ENCODE results near the gene IFNA16. TPM values are rescaled to one million over a fixed set of nuclear protein-coding genes. Genes with fewer than 3 reads are reported as not detected.

IFNA16 gene
- total RNA-seq: not detected

GRCh38 chr9:21217211-21217610 is at the start of gene IFNA16:
Gene IFNA16, minus strand, starts transcription at chr9:21217311. Its CDS starts 6 bp downstream, at chr9:21217305.

DNA sequence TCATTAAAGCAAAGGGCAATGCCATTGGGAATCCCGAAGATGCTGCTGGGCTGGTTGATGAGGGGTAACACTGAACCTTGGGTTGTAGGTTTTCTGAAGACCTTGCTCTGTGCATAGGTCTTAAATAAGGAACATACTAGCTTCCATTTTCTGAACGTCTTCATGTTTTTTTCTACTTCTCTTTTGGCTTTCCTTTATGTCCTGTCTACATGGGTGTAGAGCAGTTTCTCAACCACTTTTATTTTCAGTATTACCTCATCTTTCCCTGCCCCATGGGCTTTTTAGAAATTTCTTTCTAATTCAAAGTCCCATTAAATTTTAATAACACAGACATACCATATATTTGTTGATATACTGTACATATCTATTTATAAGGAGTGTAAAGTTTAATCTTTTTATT is 22.8 kb upstream of the IFNA16 start, which contains the start of gene IFNA14:
Gene IFNA14, minus strand, starts transcription at position 95 of the 400 bp plus-strand sequence. Its CDS starts 70 bp downstream, at position 25.

DNA sequence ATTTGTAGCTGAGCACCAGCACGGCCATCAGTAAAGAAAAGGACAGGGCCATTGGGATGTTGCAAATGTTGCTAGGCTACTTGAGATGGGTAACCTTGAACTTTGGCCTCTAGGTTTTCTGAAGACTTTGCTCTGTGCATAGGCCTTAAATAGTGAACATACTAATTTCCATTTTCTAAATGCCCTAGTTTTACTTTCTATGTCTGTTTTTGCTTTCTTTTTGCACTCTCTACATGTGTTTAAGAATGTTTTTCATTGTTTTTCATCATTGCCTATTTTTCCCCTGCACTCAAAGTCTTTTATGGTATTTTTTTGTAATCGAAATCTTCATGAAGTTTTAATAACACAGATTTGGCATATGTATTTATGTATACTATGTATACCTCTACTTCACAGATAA is 11.0 kb upstream of the IFNA16 start, which contains the start of gene IFNA17:
Gene IFNA17, minus strand, starts transcription at position 101 of the 400 bp plus-strand sequence. Its CDS starts 49 bp downstream, at position 52.

GRCh38 chr9:21207043-21207442 is 10.1 kb downstream of the IFNA16 start, which contains the start of gene IFNA10:
Gene IFNA10, minus strand, starts transcription at chr9:21207143. Its CDS starts 46 bp downstream, at chr9:21207097.

GRCh38 chr9:21202105-21202504 is 15.0 kb downstream of the IFNA16 start, which contains the start of gene IFNA7:
Gene IFNA7, minus strand, starts transcription at chr9:21202205. Its CDS starts 40 bp downstream, at chr9:21202165.

DNA sequence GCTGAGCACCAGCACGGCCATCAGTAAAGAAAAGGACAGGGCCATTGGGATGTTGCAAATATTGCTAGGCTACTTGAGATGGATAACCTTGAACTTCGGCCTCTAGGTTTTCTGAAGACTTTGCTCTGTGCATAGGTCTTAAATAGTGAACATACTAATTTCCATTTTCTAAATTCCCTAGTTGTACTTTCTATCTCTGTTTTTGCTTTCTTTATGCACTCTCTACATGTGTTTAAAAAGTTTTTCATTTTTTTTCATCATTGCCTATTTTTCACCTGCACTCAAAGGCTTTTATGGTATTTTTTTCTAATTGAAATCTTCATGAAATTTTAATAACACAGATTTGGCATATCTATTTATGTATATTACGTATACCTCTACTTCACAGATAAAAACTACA is 29.6 kb downstream of the IFNA16 start, which contains the start of gene IFNA4:
Gene IFNA4, minus strand, starts transcription at position 101 of the 400 bp plus-strand sequence. Its CDS starts 56 bp downstream, at position 45.

DNA sequence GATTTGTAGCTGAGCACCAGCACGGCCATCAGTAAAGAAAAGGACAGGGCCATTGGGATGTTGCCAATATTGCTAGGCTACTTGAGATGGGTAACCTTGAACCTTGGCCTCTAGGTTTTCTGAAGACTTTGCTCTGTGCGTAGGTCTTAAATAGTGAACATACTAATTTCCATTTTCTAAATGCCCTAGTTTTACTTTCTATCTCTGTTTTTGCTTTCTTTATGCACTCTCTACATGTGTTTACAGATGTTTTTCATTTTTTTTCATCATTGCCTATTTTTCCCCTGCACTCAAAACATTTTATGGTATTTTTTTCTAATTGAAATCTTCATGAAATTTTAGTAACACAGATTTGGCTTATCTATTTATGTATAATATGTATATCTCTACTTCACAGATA is 50.6 kb downstream of the IFNA16 start, which contains the start of gene IFNA21:
Gene IFNA21, minus strand, starts transcription at position 101 of the 400 bp plus-strand sequence. Its CDS starts 48 bp downstream, at position 53.

Other genes starting within 250 kb of the IFNA16 start
- 10 to 100 TPM; 13.0 TPM for gene HACD4, start 185.7 kb downstream of the IFNA16 start, total RNA-seq
- gene IFNB1, start 139.4 kb downstream of the IFNA16 start, total RNA-seq: not detected
- not detected for gene IFNW1, start 75.5 kb downstream of the IFNA16 start, total RNA-seq
- not detected for gene IFNA21, start 50.7 kb downstream of the IFNA16 start, total RNA-seq
- gene IFNA4, start 29.7 kb downstream of the IFNA16 start, total RNA-seq: not detected
- gene IFNA7, start 15.1 kb downstream of the IFNA16 start, total RNA-seq: not detected
- gene IFNA10, start 10.2 kb downstream of the IFNA16 start, total RNA-seq: not detected
- gene IFNA17, start 10.9 kb upstream of the IFNA16 start, total RNA-seq: not detected
- gene IFNA14, start 22.7 kb upstream of the IFNA16 start, total RNA-seq: not detected
- not detected for gene IFNA5, start 88.0 kb upstream of the IFNA16 start, total RNA-seq
- gene KLHL9, start 118.1 kb upstream of the IFNA16 start, total RNA-seq: 10 to 100 TPM; 19.3 to 20.4 TPM
- not detected for gene IFNA6, start 133.6 kb upstream of the IFNA16 start, total RNA-seq
- gene IFNA13, start 150.7 kb upstream of the IFNA16 start, total RNA-seq: not detected
- not detected for gene IFNA2, start 168.1 kb upstream of the IFNA16 start, total RNA-seq
- not detected for gene IFNA8, start 191.8 kb upstream of the IFNA16 start, total RNA-seq
- gene IFNA1, start 223.1 kb upstream of the IFNA16 start, total RNA-seq: not detected

All from activated naive CD4-positive, alpha-beta T cell treated with anti-CD3 and anti-CD28 coated beads, Interleukin-2, amount 10 ng/mL, durations not matched to agents 5 hours and 36 hours (primary cell).